HepG2 (cell line): Measurements from ENCODE around the gene C1R. TPM values are rescaled to one million over a fixed set of nuclear protein-coding genes. Genes with fewer than 3 reads are reported as not detected.
A peak's percentile ranks its signal among the peaks of the same experiment; 100 is the strongest.

Source experiments
- ARHGAP35 ChIP-seq: sonication (generic); formaldehyde crosslinking; IDR thresholded peaks from 2 replicates; pipeline ENCODE4 v1.9.0; 2022; ENCODE audit warnings: mild to moderate bottlenecking, inconsistent platforms, moderate library complexity, missing genetic modification reagents, borderline replicate concordance
- ATF1 ChIP-seq: IDR thresholded peaks from 2 replicates; pipeline ENCODE4 v1.6.1; 2016; ENCODE audit warnings: mild to moderate bottlenecking, control low read depth
- EHMT2 ChIP-seq: fragments of 200-600 bp; sonication (generic); IDR thresholded peaks from 2 replicates; pipeline ENCODE4 v1.7.0; 2017; ENCODE audit warnings: antibody characterized with exemption, low read depth, low read length, borderline replicate concordance
- NAIF1 ChIP-seq: sonication (generic); formaldehyde crosslinking; IDR thresholded peaks from 2 replicates; pipeline ENCODE4 v1.5.0; 2020; ENCODE audit warnings: mild to moderate bottlenecking, missing genetic modification reagents, borderline replicate concordance
- PRPF4 ChIP-seq: fragments of 200-400 bp; formaldehyde crosslinking; IDR thresholded peaks from 2 replicates; pipeline ENCODE4 v1.6.1; 2016; ENCODE audit warnings: low read length, low read depth; ENCODE audit not compliant: poor library complexity, severe bottlenecking
- RBM39 ChIP-seq: fragments of 200-400 bp; formaldehyde crosslinking; IDR thresholded peaks from one replicate; pipeline ENCODE4 v1.6.1; 2018; ENCODE audit warnings: antibody characterized with exemption, mild to moderate bottlenecking, low read depth, low read length; ENCODE audit not compliant: poor library complexity, severe bottlenecking
- ZBTB2 ChIP-seq: sonication (generic); formaldehyde crosslinking; IDR thresholded peaks from 2 replicates; pipeline ENCODE4 v1.8.0; 2022; ENCODE audit warnings: low read depth, missing genetic modification reagents
- ZBTB49 ChIP-seq: sonication (generic); formaldehyde crosslinking; IDR thresholded peaks from 2 replicates; pipeline ENCODE4 v1.4.0; 2020; ENCODE audit warnings: missing genetic modification reagents, borderline replicate concordance
- ZNF431 ChIP-seq: sonication (generic); formaldehyde crosslinking; IDR thresholded peaks from 2 replicates; pipeline ENCODE4 v1.9.0; 2022; ENCODE audit warnings: missing genetic modification reagents, low read depth, mild to moderate bottlenecking, borderline replicate concordance
- polyA plus RNA-seq, 8 experiments: library from polyadenylated mRNA; depleted of rRNA in 3 of 8; stranded (reverse) in 7 of 8; unstranded in 1 of 8; fragments of >200 nt; fragmentation: Illumina TruSeq in 4 of 8; extraction: Trizol in 4 of 8; gene quantifications; 2 replicates each; pipeline versions ENCODE4 v1.2.1 to v1.2.3, GENCODE V29; 2011 to 2016; ENCODE audit warnings: low read depth in 4 of 8, missing spikeins in 1 of 8, mixed read lengths in 1 of 8; ENCODE audit not compliant: insufficient read depth in 1 of 8
- total RNA-seq, 5 experiments: library from RNA; depleted of rRNA; stranded (reverse); fragments of >200 nt; fragmentation: Illumina TruSeq; extraction: Trizol; gene quantifications; 2 replicates each; pipeline ENCODE4 v1.2.3, GENCODE V29; 2016; ENCODE audit warnings: low read depth in 1 of 5
- TF ChIP-seq, protein P1 (sequence below), 2 experiments: sonication (generic) in 1 of 2; formaldehyde crosslinking in 1 of 2; IDR thresholded peaks; 2 replicates each; pipeline versions ENCODE4 v1.6.1 to v1.9.0; 2014 to 2022; ENCODE audit warnings: antibody characterized with exemption in 1 of 2, borderline replicate concordance in 1 of 2, inconsistent platforms in 1 of 2, low read depth in 1 of 2, missing genetic modification reagents in 1 of 2
- TF ChIP-seq, protein P2 (sequence below): sonication (generic); formaldehyde crosslinking; IDR thresholded peaks from 2 replicates; pipeline ENCODE4 v1.4.0; 2020; ENCODE audit warnings: missing genetic modification reagents, mild to moderate bottlenecking, borderline replicate concordance
- TF ChIP-seq, protein P3 (sequence below): sonication (generic); formaldehyde crosslinking; IDR thresholded peaks from 2 replicates; pipeline ENCODE4 v1.8.1; 2023; ENCODE audit warnings: missing genetic modification reagents, mild to moderate bottlenecking, borderline replicate concordance

C1R gene
- total and polyA plus RNA-seq, 2 of the 13 experiments (the other 11 are each of a cell fraction or from before 2014, with no cell fraction given) = 3.5 to 6.5 TPM

GRCh38 chr12:7108796-7109571 lies 16.7 kb upstream of the C1R start, which contains the start of gene C1RL (continued):
- TF ChIP-seq, protein P1, sequence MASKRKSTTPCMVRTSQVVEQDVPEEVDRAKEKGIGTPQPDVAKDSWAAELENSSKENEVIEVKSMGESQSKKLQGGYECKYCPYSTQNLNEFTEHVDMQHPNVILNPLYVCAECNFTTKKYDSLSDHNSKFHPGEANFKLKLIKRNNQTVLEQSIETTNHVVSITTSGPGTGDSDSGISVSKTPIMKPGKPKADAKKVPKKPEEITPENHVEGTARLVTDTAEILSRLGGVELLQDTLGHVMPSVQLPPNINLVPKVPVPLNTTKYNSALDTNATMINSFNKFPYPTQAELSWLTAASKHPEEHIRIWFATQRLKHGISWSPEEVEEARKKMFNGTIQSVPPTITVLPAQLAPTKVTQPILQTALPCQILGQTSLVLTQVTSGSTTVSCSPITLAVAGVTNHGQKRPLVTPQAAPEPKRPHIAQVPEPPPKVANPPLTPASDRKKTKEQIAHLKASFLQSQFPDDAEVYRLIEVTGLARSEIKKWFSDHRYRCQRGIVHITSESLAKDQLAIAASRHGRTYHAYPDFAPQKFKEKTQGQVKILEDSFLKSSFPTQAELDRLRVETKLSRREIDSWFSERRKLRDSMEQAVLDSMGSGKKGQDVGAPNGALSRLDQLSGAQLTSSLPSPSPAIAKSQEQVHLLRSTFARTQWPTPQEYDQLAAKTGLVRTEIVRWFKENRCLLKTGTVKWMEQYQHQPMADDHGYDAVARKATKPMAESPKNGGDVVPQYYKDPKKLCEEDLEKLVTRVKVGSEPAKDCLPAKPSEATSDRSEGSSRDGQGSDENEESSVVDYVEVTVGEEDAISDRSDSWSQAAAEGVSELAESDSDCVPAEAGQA (IDR thresholded peaks at IDR 0.05; ENCODE audit: low read depth) = peak; percentile 43; the same call in 1 of the 2 replicates
- TF ChIP-seq, protein P1 (CRISPR knock-in tag; IDR thresholded peaks at IDR 0.05; ENCODE audit: borderline replicate concordance) = no peak
- TF ChIP-seq ARHGAP35 (CRISPR knock-in tag) (no peak), ATF1 (CRISPR knock-in tag) (no peak; the same call in 1 of the 2 replicates), ZNF431 (no peak), NAIF1 (CRISPR knock-in tag) (no peak), ZBTB49 (CRISPR knock-in tag) (no peak), PRPF4 (peak; percentile 52), RBM39 (no peak), EHMT2 (no peak), ZBTB2 (CRISPR knock-in tag) (no peak)
- TF ChIP-seq, protein P2, sequence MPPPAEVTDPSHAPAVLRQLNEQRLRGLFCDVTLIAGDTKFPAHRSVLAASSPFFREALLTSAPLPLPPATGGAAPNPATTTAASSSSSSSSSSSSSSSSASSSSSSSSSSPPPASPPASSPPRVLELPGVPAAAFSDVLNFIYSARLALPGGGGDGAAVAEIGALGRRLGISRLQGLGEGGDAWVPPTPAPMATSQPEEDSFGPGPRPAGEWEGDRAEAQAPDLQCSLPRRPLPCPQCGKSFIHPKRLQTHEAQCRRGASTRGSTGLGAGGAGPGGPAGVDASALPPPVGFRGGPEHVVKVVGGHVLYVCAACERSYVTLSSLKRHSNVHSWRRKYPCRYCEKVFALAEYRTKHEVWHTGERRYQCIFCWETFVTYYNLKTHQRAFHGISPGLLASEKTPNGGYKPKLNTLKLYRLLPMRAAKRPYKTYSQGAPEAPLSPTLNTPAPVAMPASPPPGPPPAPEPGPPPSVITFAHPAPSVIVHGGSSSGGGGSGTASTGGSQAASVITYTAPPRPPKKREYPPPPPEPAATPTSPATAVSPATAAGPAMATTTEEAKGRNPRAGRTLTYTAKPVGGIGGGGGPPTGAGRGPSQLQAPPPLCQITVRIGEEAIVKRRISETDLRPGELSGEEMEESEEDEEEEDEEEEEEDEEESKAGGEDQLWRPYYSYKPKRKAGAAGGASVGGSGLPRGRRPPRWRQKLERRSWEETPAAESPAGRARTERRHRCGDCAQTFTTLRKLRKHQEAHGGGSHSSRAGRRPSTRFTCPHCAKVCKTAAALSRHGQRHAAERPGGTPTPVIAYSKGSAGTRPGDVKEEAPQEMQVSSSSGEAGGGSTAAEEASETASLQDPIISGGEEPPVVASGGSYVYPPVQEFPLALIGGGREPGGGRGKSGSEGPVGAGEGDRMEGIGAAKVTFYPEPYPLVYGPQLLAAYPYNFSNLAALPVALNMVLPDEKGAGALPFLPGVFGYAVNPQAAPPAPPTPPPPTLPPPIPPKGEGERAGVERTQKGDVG = no peak
- TF ChIP-seq, protein P3, sequence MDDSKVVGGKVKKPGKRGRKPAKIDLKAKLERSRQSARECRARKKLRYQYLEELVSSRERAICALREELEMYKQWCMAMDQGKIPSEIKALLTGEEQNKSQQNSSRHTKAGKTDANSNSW (CRISPR knock-in tag) = no peak
